ENCODE results near the gene SH3BGRL2. TPM values are rescaled to one million over a fixed set of nuclear protein-coding genes. Genes with fewer than 3 reads are reported as not detected.

Gene SH3BGRL2
- total and polyA plus RNA-seq, 2 of the 4 experiments (the other 2 are of a cell fraction) = 2.4 to 5.6 TPM

DNA sequence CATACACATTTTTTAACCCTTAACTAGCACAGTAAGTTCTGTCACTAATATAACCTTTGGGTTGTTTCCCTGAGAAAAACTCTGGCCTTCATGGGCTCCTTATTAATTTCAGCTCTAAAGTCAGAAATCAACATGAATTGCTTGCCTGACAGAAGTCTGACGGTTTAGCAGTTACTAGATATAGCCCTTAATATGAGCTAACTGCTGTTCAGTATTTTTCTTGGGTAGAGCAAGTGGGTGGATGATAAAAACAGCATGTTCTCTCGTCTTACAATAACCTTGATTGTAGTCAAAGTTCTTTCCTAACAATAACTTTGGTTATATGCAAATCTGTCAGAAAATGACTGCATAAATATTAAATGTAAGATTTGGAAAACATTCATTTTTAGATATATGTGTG lies 81.0 kb downstream of the SH3BGRL2 start:
- no peak for DNase-seq
- H3K27ac ChIP-seq (ENCODE audit: insufficient read depth, low read length) = no peak overlapping the region

More for the DNA sequence above, 81.0 kb downstream of the SH3BGRL2 start:
- Histone ChIP-seq H2BK120ac (ENCODE audit: low read depth, low read length) (no peak overlapping the region), H3K36me3 (ENCODE audit: control insufficient read depth, insufficient read depth, low read length) (no peaks in the 10 kb centered on the region), H3K9me3 (ENCODE audit: control insufficient read depth, insufficient read depth, low read length) (no peaks in the 10 kb centered on the region), H2BK20ac (ENCODE audit: low read depth, low read length) (no peak overlapping the region), H2AK5ac (ENCODE audit: low read depth, low read length) (no peak overlapping the region), H3K18ac (ENCODE audit: low read depth, low read length) (no peak overlapping the region), H3K9ac (ENCODE audit: low read depth, low read length) (no peak overlapping the region), H3K79me1 (ENCODE audit: low read depth in 1 of 2, low read length in 2 of 2) (no peaks in the 10 kb centered on the region), H4K91ac (ENCODE audit: insufficient read depth, low read depth, low read length) (no peak overlapping the region), H3K4me3 (ENCODE audit: insufficient read depth, low read depth, low read length) (no peak overlapping the region), H3K9me1 (ENCODE audit: insufficient read depth, low read length) (no peaks in the 10 kb centered on the region), H3K56ac (ENCODE audit: extremely low read depth, insufficient read depth, low read length) (no peak overlapping the region), H3K4me1 (ENCODE audit: control insufficient read depth, insufficient read depth, low read length) (no peaks in the 10 kb centered on the region), H3K23ac (ENCODE audit: low read depth, low read length) (no peak overlapping the region), H4K8ac (ENCODE audit: low read depth in 2 of 2, low read length in 2 of 2) (no peak overlapping the region), H4K20me1 (ENCODE audit: insufficient read depth, low read length) (no peaks in the 10 kb centered on the region), H2AK9ac (replicated peaks; ENCODE audit: low read depth, low read length, poor library complexity) (no peak overlapping the region), H3K4me2 (ENCODE audit: low read depth, low read length) (no peak overlapping the region), H2BK5ac (ENCODE audit: low read depth, low read length, poor library complexity, severe bottlenecking) (no peak overlapping the region), H3K14ac (replicated peaks; ENCODE audit: low read depth, low read length) (no peak overlapping the region), H3K27me3 (ENCODE audit: control insufficient read depth, insufficient read depth, low read length) (no peaks in the 10 kb centered on the region; the same call in 1 of the 2 replicates), H2BK15ac (ENCODE audit: low read depth, low read length) (no peak overlapping the region), H3K4ac (ENCODE audit: low read depth, low read length) (no peak overlapping the region), H4K5ac (ENCODE audit: low read depth, low read length) (no peak overlapping the region), H2AFZ (replicated peaks; ENCODE audit: low read length, poor library complexity) (no peak overlapping the region)
- dilution Hi-C loops (cut with HindIII; ENCODE audit: low sequenced_read_pairs, unreplicated experiment) (no loop called here), in situ Hi-C loops (cut with MboI; ENCODE audit: low sequenced_read_pairs) (no loop called here), intact Hi-C loops (cut with micrococcal nuclease) (no loop called here)
- ChIA-PET CTCF (no interaction called here), POLR2A (ENCODE audit: unreplicated experiment) (no interaction called here)
- TF ChIP-seq RFX5 (IDR thresholded peaks at IDR 0.05; ENCODE audit: low read depth, low read length) = no peak
- no peak for TF ChIP-seq CHD1 (IDR thresholded peaks at IDR 0.05; ENCODE audit: low read depth, low read length)
- no peak for TF ChIP-seq POLR2A (IDR thresholded peaks at IDR 0.05; ENCODE audit: low read depth, low read length)
- no peak for TF ChIP-seq SMC3 (IDR thresholded peaks at IDR 0.05; ENCODE audit: low read depth, low read length)
- no peak for TF ChIP-seq FOS (IDR thresholded peaks at IDR 0.05; ENCODE audit: low read depth, low read length)
- TF ChIP-seq BHLHE40 (IDR thresholded peaks at IDR 0.05; ENCODE audit: low read depth, low read length) = no peak
- TF ChIP-seq MAZ (IDR thresholded peaks at IDR 0.05; ENCODE audit: borderline replicate concordance, low read depth, low read length) = no peak
- TF ChIP-seq CEBPB (IDR thresholded peaks at IDR 0.05; ENCODE audit: low read depth, low read length) = no peak
- TF ChIP-seq, protein P1, sequence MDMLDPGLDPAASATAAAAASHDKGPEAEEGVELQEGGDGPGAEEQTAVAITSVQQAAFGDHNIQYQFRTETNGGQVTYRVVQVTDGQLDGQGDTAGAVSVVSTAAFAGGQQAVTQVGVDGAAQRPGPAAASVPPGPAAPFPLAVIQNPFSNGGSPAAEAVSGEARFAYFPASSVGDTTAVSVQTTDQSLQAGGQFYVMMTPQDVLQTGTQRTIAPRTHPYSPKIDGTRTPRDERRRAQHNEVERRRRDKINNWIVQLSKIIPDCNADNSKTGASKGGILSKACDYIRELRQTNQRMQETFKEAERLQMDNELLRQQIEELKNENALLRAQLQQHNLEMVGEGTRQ (IDR thresholded peaks at IDR 0.05; ENCODE audit: low read depth, low read length) = no peak
- no peak for TF ChIP-seq MAFK (IDR thresholded peaks at IDR 0.05; ENCODE audit: low read depth, low read length)
- no peak for TF ChIP-seq NFE2L2 (IDR thresholded peaks at IDR 0.05; ENCODE audit: low read depth, low read length)
- TF ChIP-seq, protein P2, sequence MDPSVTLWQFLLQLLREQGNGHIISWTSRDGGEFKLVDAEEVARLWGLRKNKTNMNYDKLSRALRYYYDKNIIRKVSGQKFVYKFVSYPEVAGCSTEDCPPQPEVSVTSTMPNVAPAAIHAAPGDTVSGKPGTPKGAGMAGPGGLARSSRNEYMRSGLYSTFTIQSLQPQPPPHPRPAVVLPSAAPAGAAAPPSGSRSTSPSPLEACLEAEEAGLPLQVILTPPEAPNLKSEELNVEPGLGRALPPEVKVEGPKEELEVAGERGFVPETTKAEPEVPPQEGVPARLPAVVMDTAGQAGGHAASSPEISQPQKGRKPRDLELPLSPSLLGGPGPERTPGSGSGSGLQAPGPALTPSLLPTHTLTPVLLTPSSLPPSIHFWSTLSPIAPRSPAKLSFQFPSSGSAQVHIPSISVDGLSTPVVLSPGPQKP (IDR thresholded peaks at IDR 0.05; ENCODE audit: borderline replicate concordance, low read depth, low read length) = no peak
- BruUV-seq (replicated peaks) = no TSS peak
- ATAC-seq (ENCODE audit: low read depth) = no peak
- WGBS, 2 experiments (ENCODE audit: extremely low coverage in 2 of 2, insufficient read length in 1 of 2) = no CpG with 5 or more reads among the region's 2 CpGs

Data from IMR-90 (cell line).